PFSK-1 (cell line): ENCODE results near the gene RBM26.

ENCODE experiments used
- FOXP2 ChIP-seq: optimal IDR thresholded peaks from 2 replicates; pipeline ENCODE3; 2011; ENCODE audit warnings: borderline replicate concordance, control low read depth, inconsistent platforms; ENCODE audit not compliant: insufficient read depth; ENCODE audit errors: extremely low read length, extremely low read depth
- POLR2AphosphoS5 ChIP-seq: IDR thresholded peaks from 2 replicates; pipeline ENCODE4 v1.6.1; 2012; ENCODE audit warnings: low read depth, mild to moderate bottlenecking, control low read depth, low read length, moderate library complexity
- SIN3A ChIP-seq: IDR thresholded peaks from 2 replicates; pipeline ENCODE4 v1.6.1; 2012; ENCODE audit warnings: mild to moderate bottlenecking, low read length, moderate library complexity, borderline replicate concordance; ENCODE audit not compliant: insufficient read depth
- TAF1 ChIP-seq: IDR thresholded peaks from 2 replicates; pipeline ENCODE4 v1.6.1; 2012; ENCODE audit warnings: low read length, control low read depth, borderline replicate concordance; ENCODE audit not compliant: insufficient read depth
- TF ChIP-seq, protein P1 (sequence below), 2 experiments: IDR thresholded peaks; 2 replicates each; pipeline versions ENCODE4 v1.6.1 to v1.8.0; 2011 to 2012; ENCODE audit warnings: low read depth in 2 of 2, low read length in 2 of 2, control low read depth in 1 of 2, inconsistent platforms in 1 of 2, mild to moderate bottlenecking in 1 of 2, moderate library complexity in 1 of 2; ENCODE audit not compliant: insufficient read depth in 1 of 2

The RBM26 gene

GRCh38 chr13:79423801-79424642, 18.0 kb upstream of the RBM26 start:
- TF ChIP-seq FOXP2, result no peak
- no peak for TF ChIP-seq POLR2AphosphoS5
- TF ChIP-seq, protein P1, sequence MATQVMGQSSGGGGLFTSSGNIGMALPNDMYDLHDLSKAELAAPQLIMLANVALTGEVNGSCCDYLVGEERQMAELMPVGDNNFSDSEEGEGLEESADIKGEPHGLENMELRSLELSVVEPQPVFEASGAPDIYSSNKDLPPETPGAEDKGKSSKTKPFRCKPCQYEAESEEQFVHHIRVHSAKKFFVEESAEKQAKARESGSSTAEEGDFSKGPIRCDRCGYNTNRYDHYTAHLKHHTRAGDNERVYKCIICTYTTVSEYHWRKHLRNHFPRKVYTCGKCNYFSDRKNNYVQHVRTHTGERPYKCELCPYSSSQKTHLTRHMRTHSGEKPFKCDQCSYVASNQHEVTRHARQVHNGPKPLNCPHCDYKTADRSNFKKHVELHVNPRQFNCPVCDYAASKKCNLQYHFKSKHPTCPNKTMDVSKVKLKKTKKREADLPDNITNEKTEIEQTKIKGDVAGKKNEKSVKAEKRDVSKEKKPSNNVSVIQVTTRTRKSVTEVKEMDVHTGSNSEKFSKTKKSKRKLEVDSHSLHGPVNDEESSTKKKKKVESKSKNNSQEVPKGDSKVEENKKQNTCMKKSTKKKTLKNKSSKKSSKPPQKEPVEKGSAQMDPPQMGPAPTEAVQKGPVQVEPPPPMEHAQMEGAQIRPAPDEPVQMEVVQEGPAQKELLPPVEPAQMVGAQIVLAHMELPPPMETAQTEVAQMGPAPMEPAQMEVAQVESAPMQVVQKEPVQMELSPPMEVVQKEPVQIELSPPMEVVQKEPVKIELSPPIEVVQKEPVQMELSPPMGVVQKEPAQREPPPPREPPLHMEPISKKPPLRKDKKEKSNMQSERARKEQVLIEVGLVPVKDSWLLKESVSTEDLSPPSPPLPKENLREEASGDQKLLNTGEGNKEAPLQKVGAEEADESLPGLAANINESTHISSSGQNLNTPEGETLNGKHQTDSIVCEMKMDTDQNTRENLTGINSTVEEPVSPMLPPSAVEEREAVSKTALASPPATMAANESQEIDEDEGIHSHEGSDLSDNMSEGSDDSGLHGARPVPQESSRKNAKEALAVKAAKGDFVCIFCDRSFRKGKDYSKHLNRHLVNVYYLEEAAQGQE (IDR thresholded peaks at IDR 0.05; ENCODE audit: insufficient read depth in 1 of 2, low read depth in 2 of 2, low read length in 2 of 2), result no peak
- TF ChIP-seq SIN3A, result no peak

DNA sequence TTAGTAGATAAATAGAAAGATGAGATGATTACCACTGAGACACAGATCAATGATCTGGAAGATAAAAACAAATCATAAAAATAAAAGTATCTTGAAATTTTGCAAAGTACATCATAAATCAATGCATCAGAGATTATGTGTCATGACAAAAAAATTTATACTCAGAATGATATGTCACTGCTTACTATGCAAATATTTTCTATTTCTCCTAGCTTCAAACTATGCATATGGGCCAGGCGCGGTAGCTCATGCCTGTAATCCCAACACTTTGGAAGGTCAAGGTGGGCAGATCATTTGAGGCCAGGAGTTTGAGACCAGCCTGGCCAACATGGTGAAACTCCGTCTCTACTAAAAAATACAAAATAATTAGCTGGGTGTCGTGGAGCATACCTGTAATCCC, 17.3 kb upstream of the RBM26 start:
- TF ChIP-seq SIN3A (no peak), TAF1 (no peak), POLR2AphosphoS5 (no peak), FOXP2 (no peak)
- TF ChIP-seq, protein P1 (IDR thresholded peaks at IDR 0.05; ENCODE audit: insufficient read depth in 1 of 2, low read depth in 2 of 2, low read length in 2 of 2), result no peak

GRCh38 chr13:79419365-79419764, 13.3 kb upstream of the RBM26 start:
- TF ChIP-seq SIN3A, result no peak

- TF ChIP-seq, protein P1 (IDR thresholded peaks at IDR 0.05; ENCODE audit: insufficient read depth in 1 of 2, low read depth in 2 of 2, low read length in 2 of 2), result no peak
- TF ChIP-seq FOXP2 (no peak), POLR2AphosphoS5 (no peak), SIN3A (no peak), TAF1 (no peak)
Measured at GRCh38 chr13:79417741-79418140, 11.7 kb upstream of the RBM26 start.

DNA sequence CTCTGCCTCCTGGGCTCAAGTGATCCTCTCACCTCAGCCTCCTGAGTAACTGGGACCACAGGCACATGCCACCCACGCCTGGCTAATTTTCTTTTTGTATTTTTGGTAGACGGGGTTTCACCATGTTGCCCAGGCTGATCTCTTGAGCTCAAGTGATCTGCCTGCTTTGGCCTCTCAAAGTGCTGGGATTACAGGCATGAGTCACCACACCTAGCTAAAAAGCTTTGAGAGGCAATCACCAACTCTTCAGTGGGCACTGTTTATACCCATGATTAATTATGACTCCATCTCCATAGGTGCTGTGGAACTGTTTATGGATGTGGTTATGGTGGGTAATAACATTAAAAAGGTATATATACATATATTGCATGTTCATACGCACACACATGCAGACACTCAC, 7.5 kb upstream of the RBM26 start:
- no peak for TF ChIP-seq POLR2AphosphoS5

DNA sequence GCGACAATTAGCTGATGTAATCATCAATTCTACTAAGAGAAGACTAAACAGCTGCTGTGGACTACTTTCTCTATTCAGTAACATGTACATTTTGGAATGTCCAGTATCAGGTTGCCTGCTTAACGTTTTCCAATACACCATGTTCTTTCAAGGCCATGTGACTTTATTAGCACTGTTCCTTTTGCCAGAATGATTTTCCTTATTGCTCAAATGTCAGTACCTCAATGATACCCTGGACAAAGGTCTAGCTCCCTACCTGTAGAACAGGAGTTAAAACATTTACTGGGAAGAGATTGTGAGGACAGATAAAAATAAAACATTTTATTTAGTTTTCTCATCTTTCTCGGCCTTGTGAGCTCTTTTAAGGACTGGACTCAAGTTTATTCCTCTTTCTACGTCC, 3.8 kb upstream of the RBM26 start:
- TF ChIP-seq FOXP2 (no peak), SIN3A (no peak), TAF1 (no peak), POLR2AphosphoS5 (no peak)
- TF ChIP-seq, protein P1 (IDR thresholded peaks at IDR 0.05; ENCODE audit: insufficient read depth in 1 of 2, low read depth in 2 of 2, low read length in 2 of 2), result no peak
